Glutamatergic neuron (in vitro differentiated cells): ENCODE measurements around the gene ATP8A2. TPM values are rescaled to one million over a fixed set of nuclear protein-coding genes. Genes with fewer than 3 reads are reported as not detected.

Experiments
- DNase-seq: peaks from one replicate; pipeline ENCODE4 v3.0.0; 2022
- H3K27ac Mint-ChIP-seq: one replicate; pipeline ENCODE4 v1.8.0; 2020; ENCODE audit warnings: mild to moderate bottlenecking, mixed read lengths, inconsistent platforms; ENCODE audit not compliant: unreplicated experiment
- H3K27me3 Mint-ChIP-seq: one replicate; pipeline ENCODE4 v1.8.0; 2020; ENCODE audit warnings: mild to moderate bottlenecking, moderate library complexity, mixed read lengths, inconsistent platforms; ENCODE audit not compliant: unreplicated experiment
- H3K36me3 Mint-ChIP-seq: one replicate; pipeline ENCODE4 v1.8.0; 2020; ENCODE audit warnings: mild to moderate bottlenecking, mixed read lengths, inconsistent platforms; ENCODE audit not compliant: unreplicated experiment
- H3K4me1 Mint-ChIP-seq: one replicate; pipeline ENCODE4 v1.8.0; 2020; ENCODE audit warnings: mild to moderate bottlenecking, low read depth, mixed read lengths, inconsistent platforms; ENCODE audit not compliant: unreplicated experiment
- H3K4me3 Mint-ChIP-seq: one replicate; pipeline ENCODE4 v1.8.0; 2020; ENCODE audit warnings: mild to moderate bottlenecking, mixed read lengths, inconsistent platforms; ENCODE audit not compliant: unreplicated experiment
- H3K9me3 Mint-ChIP-seq: one replicate; pipeline ENCODE4 v1.8.0; 2020; ENCODE audit warnings: mild to moderate bottlenecking, moderate library complexity, mixed read lengths, inconsistent platforms; ENCODE audit not compliant: unreplicated experiment
- total RNA-seq: library from RNA; stranded (reverse); fragmentation: NEBNext Ultra II Directional; extraction: Animal tissue kit (Norgen Biotek cat#: 25700); gene quantifications from one replicate; pipeline ENCODE4 v1.2.1, GENCODE V29; 2021; ENCODE audit not compliant: unreplicated experiment
- TF ChIP-seq, protein P1 (sequence below): fragments of 200-600 bp; sonication (generic); IDR thresholded peaks from one replicate; pipeline ENCODE4 v1.5.0; 2021; ENCODE audit not compliant: partially characterized antibody, unreplicated experiment

ATP8A2 gene
- total RNA-seq, 1 donor from 2014 or later: 70.1 TPM

DNA sequence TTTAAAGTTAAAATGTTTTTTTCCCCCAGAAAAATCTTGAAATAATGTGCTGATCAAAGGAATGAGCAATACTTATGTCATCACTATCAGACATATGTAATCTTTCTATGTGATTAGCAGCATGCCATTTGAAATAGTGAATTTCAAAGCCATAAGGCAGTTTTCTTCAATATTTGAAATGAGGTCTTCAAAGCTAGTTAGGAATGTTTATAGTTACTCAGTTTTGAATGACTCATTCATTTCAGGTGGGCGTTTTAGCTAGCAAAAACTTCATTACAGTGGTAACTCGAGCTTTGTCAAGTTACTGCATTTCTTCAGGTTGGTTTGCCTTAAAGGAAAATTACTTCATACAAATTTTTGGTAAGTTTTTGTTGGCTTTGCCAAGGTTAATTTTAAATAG is 102.1 kb downstream of the ATP8A2 start:
- no peaks in the 10 kb centered on the region for H3K36me3 Mint-ChIP-seq
- no peak for DNase-seq
- H3K27me3 Mint-ChIP-seq: peaks cover 2% of the 10 kb centered on the region
- H3K4me1 Mint-ChIP-seq: no peaks in the 10 kb centered on the region
- TF ChIP-seq, protein P1, sequence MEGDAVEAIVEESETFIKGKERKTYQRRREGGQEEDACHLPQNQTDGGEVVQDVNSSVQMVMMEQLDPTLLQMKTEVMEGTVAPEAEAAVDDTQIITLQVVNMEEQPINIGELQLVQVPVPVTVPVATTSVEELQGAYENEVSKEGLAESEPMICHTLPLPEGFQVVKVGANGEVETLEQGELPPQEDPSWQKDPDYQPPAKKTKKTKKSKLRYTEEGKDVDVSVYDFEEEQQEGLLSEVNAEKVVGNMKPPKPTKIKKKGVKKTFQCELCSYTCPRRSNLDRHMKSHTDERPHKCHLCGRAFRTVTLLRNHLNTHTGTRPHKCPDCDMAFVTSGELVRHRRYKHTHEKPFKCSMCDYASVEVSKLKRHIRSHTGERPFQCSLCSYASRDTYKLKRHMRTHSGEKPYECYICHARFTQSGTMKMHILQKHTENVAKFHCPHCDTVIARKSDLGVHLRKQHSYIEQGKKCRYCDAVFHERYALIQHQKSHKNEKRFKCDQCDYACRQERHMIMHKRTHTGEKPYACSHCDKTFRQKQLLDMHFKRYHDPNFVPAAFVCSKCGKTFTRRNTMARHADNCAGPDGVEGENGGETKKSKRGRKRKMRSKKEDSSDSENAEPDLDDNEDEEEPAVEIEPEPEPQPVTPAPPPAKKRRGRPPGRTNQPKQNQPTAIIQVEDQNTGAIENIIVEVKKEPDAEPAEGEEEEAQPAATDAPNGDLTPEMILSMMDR: no peak
- peaks cover 5% of the 10 kb centered on the region for H3K9me3 Mint-ChIP-seq
- no peak overlapping the region for H3K4me3 Mint-ChIP-seq
- H3K27ac Mint-ChIP-seq: no peak overlapping the region

- no peak for DNase-seq
- H3K27ac Mint-ChIP-seq: no peak overlapping the region
- no peaks in the 10 kb centered on the region for H3K4me1 Mint-ChIP-seq
- no peak overlapping the region for H3K4me3 Mint-ChIP-seq
- peaks cover 8% of the 10 kb centered on the region for H3K9me3 Mint-ChIP-seq
- peaks cover 18% of the 10 kb centered on the region for H3K36me3 Mint-ChIP-seq
- TF ChIP-seq, protein P1: no peak
- peaks cover 3% of the 10 kb centered on the region for H3K27me3 Mint-ChIP-seq
Observed at GRCh38 chr13:25478186-25478585, 106.4 kb downstream of the ATP8A2 start.

DNA sequence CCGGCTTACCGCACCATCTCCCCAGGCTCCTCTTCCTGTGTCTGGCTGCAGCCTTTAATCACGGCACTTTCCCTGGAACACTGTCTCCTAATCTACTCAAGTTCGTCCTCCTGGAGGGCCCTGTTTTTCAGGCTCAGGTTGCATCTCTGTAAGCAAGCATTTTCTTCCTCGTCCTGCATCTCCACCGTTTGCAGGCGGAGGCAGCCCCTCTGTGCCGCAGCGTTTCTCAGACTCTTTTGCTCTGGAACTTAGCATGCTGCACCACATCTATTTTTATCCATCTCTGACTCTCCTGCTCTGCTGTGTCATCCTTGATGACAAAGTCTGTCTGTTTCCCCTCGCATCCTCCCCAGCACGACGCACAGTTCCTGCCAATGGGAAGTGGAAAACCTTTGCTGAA is 117.5 kb downstream of the ATP8A2 start:
- Mint-ChIP-seq H3K4me3 (peak overlapping the region; percentile 53), H3K27ac (peak overlapping the region; percentile 95), H3K36me3 (no peaks in the 10 kb centered on the region)

GRCh38 chr13:25490236-25490635 is 118.5 kb downstream of the ATP8A2 start:
- peaks cover 3% of the 10 kb centered on the region for H3K9me3 Mint-ChIP-seq
- peaks cover 35% of the 10 kb centered on the region for H3K4me1 Mint-ChIP-seq
- peak overlapping the region; percentile 95 for H3K27ac Mint-ChIP-seq
- TF ChIP-seq, protein P1: no peak
- no peaks in the 10 kb centered on the region for H3K36me3 Mint-ChIP-seq
- no peaks in the 10 kb centered on the region for H3K27me3 Mint-ChIP-seq
- no peak for DNase-seq
- peak overlapping the region; percentile 53 for H3K4me3 Mint-ChIP-seq

More for the DNA sequence above, 117.5 kb downstream of the ATP8A2 start:
- TF ChIP-seq, protein P1: no peak
- Mint-ChIP-seq H3K4me1 (peaks cover 27% of the 10 kb centered on the region), H3K27me3 (no peaks in the 10 kb centered on the region), H3K9me3 (peaks cover 3% of the 10 kb centered on the region)
- DNase-seq: no peak

DNA sequence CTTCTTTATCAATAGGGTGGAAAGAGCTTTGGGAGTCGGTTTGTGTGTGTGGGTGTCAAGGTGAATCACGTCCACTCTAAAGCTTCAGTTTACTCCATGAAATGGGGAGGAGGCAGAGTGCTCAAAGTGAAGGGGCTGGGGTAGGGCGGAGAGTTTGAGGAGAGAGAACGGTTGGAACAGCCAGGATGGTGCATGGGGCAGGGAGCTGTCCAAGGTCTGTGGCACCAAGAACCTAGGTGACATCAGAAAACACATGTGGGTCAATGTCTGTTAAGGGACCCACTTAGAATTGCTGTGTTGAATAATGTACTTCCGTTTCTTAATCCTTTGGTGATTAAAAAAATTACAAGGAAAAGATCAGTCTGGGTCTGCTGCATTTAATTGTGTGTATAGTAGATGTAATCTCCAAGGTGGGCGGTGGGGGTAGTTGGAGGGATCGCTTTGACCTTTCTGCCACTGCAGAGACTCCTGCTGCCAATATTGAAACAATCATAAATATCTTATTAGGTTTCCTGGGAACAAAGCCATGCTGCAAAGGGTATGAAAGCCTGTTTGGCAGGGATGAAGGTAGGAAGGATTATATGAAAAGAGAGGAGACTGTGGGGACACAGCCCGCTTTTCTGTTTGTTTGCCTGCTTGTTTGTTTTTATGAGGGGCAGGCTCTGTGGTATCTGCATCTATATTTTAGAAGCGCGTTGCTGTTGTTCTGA is 122.3 kb downstream of the ATP8A2 start:
- TF ChIP-seq, protein P1: no peak
- no peak for DNase-seq
- peak overlapping the region; percentile 20 for H3K4me3 Mint-ChIP-seq
- H3K27me3 Mint-ChIP-seq: no peaks in the 10 kb centered on the region
- peaks cover 32% of the 10 kb centered on the region for H3K4me1 Mint-ChIP-seq
- no peaks in the 10 kb centered on the region for H3K36me3 Mint-ChIP-seq
- H3K9me3 Mint-ChIP-seq: peaks cover 3% of the 10 kb centered on the region
- H3K27ac Mint-ChIP-seq: no peak overlapping the region
